K562 (cell line): ENCODE data around the gene SRC. TPM values are rescaled to one million over a fixed set of nuclear protein-coding genes. Genes with fewer than 3 reads are reported as not detected.
A peak's percentile ranks its signal among the peaks of the same experiment; 100 is the strongest.

ENCODE experiments used
- CBX1 ChIP-seq: sonication (generic); IDR thresholded peaks from 2 replicates; pipeline ENCODE4 v1.6.1; 2016; ENCODE audit warnings: antibody characterized with exemption, low read depth, mild to moderate bottlenecking
- JUN ChIP-seq, 2 experiments: sonication (generic) in 1 of 2; formaldehyde crosslinking in 1 of 2; IDR thresholded peaks; 2 replicates each; pipeline versions ENCODE4 v1.6.1 to v1.8.0; 2012 to 2022; ENCODE audit warnings: borderline replicate concordance in 2 of 2, mild to moderate bottlenecking in 2 of 2, improper control_type of control experiment in 1 of 2, low read depth in 1 of 2, low read length in 1 of 2, missing genetic modification reagents in 1 of 2
- MAFF ChIP-seq: IDR thresholded peaks from 2 replicates; pipeline ENCODE4 v1.6.1; 2012; ENCODE audit warnings: low read length, improper control_type of control experiment
- PHB2 ChIP-seq: fragments of 450-650 bp; IDR thresholded peaks from 2 replicates; pipeline ENCODE4 v1.6.1; 2017; ENCODE audit warnings: low read depth
- PPARD ChIP-seq: fragments of 250-450 bp; sonication (Bioruptor Pico); IDR thresholded peaks from 2 replicates; pipeline ENCODE4 v1.8.0; 2022; ENCODE audit warnings: inconsistent platforms, mild to moderate bottlenecking, moderate library complexity
- ZBTB26 ChIP-seq: fragments of 450-650 bp; formaldehyde crosslinking; IDR thresholded peaks from 2 replicates; pipeline ENCODE4 v1.4.0; 2022; ENCODE audit warnings: missing genetic modification characterization
- ZNF696 ChIP-seq: fragments of 250-450 bp; sonication (Bioruptor Pico); conservative IDR thresholded peaks from 2 replicates; pipeline ENCODE4 v1.4.0; 2020; ENCODE audit warnings: mild to moderate bottlenecking, moderate library complexity
- ZNF764 ChIP-seq: fragments of 250-450 bp; sonication (Bioruptor Pico); IDR thresholded peaks from 2 replicates; pipeline ENCODE4 v1.4.0; 2020; ENCODE audit warnings: low read depth, mild to moderate bottlenecking, moderate library complexity
- polyA plus RNA-seq, 8 experiments: library from polyadenylated mRNA; depleted of rRNA in 4 of 8; stranded (reverse) in 5 of 8; unstranded in 3 of 8; fragments of >200 nt; fragmentation: Nextera tagmentation in 2 of 8; fragmentation: Illumina TruSeq in 1 of 8; extraction: Ambion mirVana in 2 of 8; extraction: Trizol in 1 of 8; gene quantifications; 2 replicates each; pipeline versions ENCODE4 v1.2.1 to v1.2.3, GENCODE V29; 2011 to 2014; ENCODE audit warnings: inconsistent platforms in 1 of 8, missing spikeins in 1 of 8
- total RNA-seq, 7 experiments: library from RNA; depleted of rRNA in 6 of 7; stranded (reverse); fragments of >200 nt in 6 of 7; fragmentation: Illumina TruSeq in 2 of 7; extraction: Trizol in 2 of 7; gene quantifications; 2 replicates each; pipeline versions ENCODE4 v1.2.1 to v1.2.3, GENCODE V29; 2011 to 2021; ENCODE audit warnings: low replicate concordance in 1 of 7
- TF ChIP-seq, protein P1 (sequence below): fragments of 250-450 bp; sonication (Bioruptor Pico); IDR thresholded peaks from 2 replicates; pipeline ENCODE4 v1.5.0; 2021; ENCODE audit warnings: mild to moderate bottlenecking, moderate library complexity
- TF ChIP-seq, protein P2 (sequence below): fragments of 250-450 bp; sonication (Bioruptor Pico); IDR thresholded peaks from 2 replicates; pipeline ENCODE4 v1.4.0; 2020; ENCODE audit warnings: mild to moderate bottlenecking, moderate library complexity, borderline replicate concordance
- TF ChIP-seq, protein P3 (sequence below): sonication (generic); formaldehyde crosslinking; IDR thresholded peaks from 2 replicates; pipeline ENCODE4 v1.8.1; 2023; ENCODE audit warnings: missing genetic modification reagents, mild to moderate bottlenecking, borderline replicate concordance
- TF ChIP-seq, protein P4 (sequence below): fragments of 250-450 bp; sonication (Bioruptor Pico); IDR thresholded peaks from 2 replicates; pipeline ENCODE4 v1.6.1; 2021; ENCODE audit warnings: mild to moderate bottlenecking

The SRC gene
- total and polyA plus RNA-seq, 9 of the 15 experiments (the other 6 are each of a cell fraction or from before 2014, with no cell fraction given): 0.06 to 8.5 (median 3.1) TPM

GRCh38 chr20:37378785-37379598 is 33.1 kb downstream of the SRC start (continued):
- TF ChIP-seq, protein P1, sequence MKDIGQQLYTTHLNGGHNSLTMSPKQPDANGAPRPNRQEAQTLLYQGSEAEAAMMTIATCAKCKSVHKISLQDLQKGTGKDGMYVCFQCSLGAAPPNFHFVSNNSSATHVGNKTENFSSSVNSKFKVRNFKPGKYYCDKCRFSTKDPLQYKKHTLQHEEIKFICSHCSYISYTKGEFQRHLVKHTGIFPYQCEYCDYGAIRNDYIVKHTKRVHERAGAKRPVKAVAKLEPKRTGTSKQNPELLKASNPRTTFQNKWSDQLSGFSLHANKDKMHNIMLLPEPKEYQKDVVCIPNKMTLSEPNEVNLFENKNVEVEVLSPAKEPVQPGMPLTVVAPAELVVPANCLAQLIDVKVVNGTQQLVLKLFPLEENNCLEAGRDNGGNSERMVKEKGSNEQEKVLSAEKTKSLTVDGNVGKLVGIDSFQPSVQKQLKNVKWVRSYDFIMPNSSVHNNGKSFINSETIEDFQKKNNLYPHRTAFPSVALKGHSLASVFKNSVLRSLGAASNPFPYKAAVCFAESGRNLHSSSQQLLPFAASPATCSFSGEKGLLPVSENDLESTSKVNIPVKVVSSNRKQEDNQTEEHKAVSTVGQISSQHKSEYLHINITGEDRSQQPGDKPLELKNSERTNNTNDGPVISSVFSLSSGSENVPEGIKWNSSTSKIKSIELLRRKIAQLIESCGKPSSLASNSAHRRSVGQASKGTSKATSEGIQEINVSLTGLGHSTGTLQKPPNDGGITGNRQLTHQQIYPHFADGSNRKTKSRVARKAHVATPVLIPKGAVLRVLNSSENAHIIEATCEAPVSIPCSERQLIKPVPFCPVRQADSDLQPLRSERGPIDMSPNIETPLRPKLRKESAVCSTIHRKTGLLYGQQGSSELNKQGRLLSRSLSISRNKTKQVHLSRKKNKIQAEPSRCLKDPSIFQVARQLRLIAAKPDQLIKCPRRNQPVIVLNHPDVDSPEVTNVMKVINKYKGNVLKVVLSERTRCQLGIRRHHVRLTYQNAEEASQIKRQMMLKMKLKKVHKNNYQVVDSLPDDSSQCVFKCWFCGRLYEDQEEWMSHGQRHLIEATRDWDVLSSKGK: no peak
- TF ChIP-seq CBX1: no peak
- no peak for TF ChIP-seq JUN (IDR thresholded peaks at IDR 0.05; ENCODE audit: borderline replicate concordance, low read depth, low read length)
- no peak for TF ChIP-seq JUN (CRISPR knock-in tag; IDR thresholded peaks at IDR 0.05; ENCODE audit: borderline replicate concordance)
- peak; percentile 96 for TF ChIP-seq MAFF
- TF ChIP-seq, protein P2, sequence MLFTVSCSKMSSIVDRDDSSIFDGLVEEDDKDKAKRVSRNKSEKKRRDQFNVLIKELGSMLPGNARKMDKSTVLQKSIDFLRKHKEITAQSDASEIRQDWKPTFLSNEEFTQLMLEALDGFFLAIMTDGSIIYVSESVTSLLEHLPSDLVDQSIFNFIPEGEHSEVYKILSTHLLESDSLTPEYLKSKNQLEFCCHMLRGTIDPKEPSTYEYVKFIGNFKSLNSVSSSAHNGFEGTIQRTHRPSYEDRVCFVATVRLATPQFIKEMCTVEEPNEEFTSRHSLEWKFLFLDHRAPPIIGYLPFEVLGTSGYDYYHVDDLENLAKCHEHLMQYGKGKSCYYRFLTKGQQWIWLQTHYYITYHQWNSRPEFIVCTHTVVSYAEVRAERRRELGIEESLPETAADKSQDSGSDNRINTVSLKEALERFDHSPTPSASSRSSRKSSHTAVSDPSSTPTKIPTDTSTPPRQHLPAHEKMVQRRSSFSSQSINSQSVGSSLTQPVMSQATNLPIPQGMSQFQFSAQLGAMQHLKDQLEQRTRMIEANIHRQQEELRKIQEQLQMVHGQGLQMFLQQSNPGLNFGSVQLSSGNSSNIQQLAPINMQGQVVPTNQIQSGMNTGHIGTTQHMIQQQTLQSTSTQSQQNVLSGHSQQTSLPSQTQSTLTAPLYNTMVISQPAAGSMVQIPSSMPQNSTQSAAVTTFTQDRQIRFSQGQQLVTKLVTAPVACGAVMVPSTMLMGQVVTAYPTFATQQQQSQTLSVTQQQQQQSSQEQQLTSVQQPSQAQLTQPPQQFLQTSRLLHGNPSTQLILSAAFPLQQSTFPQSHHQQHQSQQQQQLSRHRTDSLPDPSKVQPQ: no peak
- TF ChIP-seq, protein P3, sequence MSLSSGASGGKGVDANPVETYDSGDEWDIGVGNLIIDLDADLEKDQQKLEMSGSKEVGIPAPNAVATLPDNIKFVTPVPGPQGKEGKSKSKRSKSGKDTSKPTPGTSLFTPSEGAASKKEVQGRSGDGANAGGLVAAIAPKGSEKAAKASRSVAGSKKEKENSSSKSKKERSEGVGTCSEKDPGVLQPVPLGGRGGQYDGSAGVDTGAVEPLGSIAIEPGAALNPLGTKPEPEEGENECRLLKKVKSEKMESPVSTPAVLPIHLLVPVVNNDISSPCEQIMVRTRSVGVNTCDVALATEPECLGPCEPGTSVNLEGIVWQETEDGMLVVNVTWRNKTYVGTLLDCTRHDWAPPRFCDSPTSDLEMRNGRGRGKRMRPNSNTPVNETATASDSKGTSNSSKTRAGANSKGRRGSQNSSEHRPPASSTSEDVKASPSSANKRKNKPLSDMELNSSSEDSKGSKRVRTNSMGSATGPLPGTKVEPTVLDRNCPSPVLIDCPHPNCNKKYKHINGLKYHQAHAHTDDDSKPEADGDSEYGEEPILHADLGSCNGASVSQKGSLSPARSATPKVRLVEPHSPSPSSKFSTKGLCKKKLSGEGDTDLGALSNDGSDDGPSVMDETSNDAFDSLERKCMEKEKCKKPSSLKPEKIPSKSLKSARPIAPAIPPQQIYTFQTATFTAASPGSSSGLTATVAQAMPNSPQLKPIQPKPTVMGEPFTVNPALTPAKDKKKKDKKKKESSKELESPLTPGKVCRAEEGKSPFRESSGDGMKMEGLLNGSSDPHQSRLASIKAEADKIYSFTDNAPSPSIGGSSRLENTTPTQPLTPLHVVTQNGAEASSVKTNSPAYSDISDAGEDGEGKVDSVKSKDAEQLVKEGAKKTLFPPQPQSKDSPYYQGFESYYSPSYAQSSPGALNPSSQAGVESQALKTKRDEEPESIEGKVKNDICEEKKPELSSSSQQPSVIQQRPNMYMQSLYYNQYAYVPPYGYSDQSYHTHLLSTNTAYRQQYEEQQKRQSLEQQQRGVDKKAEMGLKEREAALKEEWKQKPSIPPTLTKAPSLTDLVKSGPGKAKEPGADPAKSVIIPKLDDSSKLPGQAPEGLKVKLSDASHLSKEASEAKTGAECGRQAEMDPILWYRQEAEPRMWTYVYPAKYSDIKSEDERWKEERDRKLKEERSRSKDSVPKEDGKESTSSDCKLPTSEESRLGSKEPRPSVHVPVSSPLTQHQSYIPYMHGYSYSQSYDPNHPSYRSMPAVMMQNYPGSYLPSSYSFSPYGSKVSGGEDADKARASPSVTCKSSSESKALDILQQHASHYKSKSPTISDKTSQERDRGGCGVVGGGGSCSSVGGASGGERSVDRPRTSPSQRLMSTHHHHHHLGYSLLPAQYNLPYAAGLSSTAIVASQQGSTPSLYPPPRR (CRISPR knock-in tag): no peak
- no peak for TF ChIP-seq ZBTB26 (CRISPR knock-in tag)
- no peak for TF ChIP-seq ZNF764 (CRISPR knock-in tag)
- no peak for TF ChIP-seq PPARD (CRISPR knock-in tag)
- no peak for TF ChIP-seq PHB2
- TF ChIP-seq, protein P4, sequence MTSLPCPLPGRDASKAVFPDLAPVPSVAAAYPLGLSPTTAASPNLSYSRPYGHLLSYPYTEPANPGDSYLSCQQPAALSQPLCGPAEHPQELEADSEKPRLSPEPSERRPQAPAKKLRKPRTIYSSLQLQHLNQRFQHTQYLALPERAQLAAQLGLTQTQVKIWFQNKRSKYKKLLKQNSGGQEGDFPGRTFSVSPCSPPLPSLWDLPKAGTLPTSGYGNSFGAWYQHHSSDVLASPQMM: no peak
- no peak for TF ChIP-seq ZNF696
